Adrenal gland (tissue), 12 donors: Measurements from ENCODE around the gene SPINT2. TPM values are rescaled to one million over a fixed set of nuclear protein-coding genes. Genes with fewer than 3 reads are reported as not detected.

Experiments used
- DNase-seq, 7 donors: peaks; one replicate each; pipeline ENCODE4 v3.0.0-alpha.2; 2019 to 2020
- H3K27ac ChIP-seq, 5 donors: fragments of 200-600 bp; sonication (generic) in 4 of 5; 1 replicate in 3 of 5; 2 replicates in 2 of 5; pipeline versions ENCODE4 v1.5.1 to v1.8.0; 2016 to 2020; ENCODE audit warnings: mild to moderate bottlenecking in 1 of 5
- H3K27me3 ChIP-seq: fragments of 200-600 bp; 2 replicates; pipeline ENCODE4 v1.8.0; 2021
- H3K36me3 ChIP-seq, 2 donors: fragments of 200-600 bp; replicated peaks in 1 of 2; 1 replicate in 1 of 2; 2 replicates in 1 of 2; pipeline versions ENCODE4 v1.5.1 to v1.8.0; 2018 to 2022
- H3K4me1 ChIP-seq, 2 donors: fragments of 200-600 bp; replicated peaks in 1 of 2; 1 replicate in 1 of 2; 2 replicates in 1 of 2; pipeline versions ENCODE4 v1.5.1 to v1.8.0; 2018 to 2021
- H3K4me3 ChIP-seq, 4 donors: fragments of 200-600 bp; sonication (generic) in 3 of 4; one replicate each; pipeline ENCODE4 v1.5.1; 2016 to 2018
- H3K9me3 ChIP-seq, 3 donors: fragments of 200-600 bp; sonication (generic) in 1 of 3; replicated peaks in 1 of 3; 1 replicate in 2 of 3; 2 replicates in 1 of 3; pipeline versions ENCODE4 v1.5.1 to v1.8.0; 2016 to 2021
- CTCF ChIP-seq, 6 experiments: fragments of 450-650 bp in 4 of 6; fragments of 200-600 bp in 2 of 6; sonication (generic) in 1 of 6; IDR thresholded peaks; 1 replicate in 5 of 6; 2 replicates in 1 of 6; pipeline versions ENCODE4 v1.5.1 to v1.8.0; 2016 to 2021; ENCODE audit warnings: antibody characterized with exemption in 6 of 6, mild to moderate bottlenecking in 2 of 6, moderate library complexity in 1 of 6
- POLR2A ChIP-seq, 2 donors: fragments of 450-650 bp; IDR thresholded peaks; one replicate each; pipeline ENCODE4 v1.6.1; 2017; ENCODE audit warnings: antibody characterized with exemption in 2 of 2, mild to moderate bottlenecking in 2 of 2, moderate library complexity in 1 of 2
- WGBS, 4 donors: extraction: QIAGEN DNeasy Blood & Tissue Kit in 2 of 4; methylation state at CpG; one replicate each; pipeline versions ENCODE4 v1.1.5 to v1.1.7; 2013 to 2017; 5-methylcytosine and 5-hydroxymethylcytosine counted together
- intact Hi-C, 2 donors: fragments of 100-400 bp; cut with DNase I; formaldehyde crosslinking; loops; one replicate each; pipeline versions ENCODE4 v1.14.1 to v1.15.0; 2022 to 2023
- polyA plus RNA-seq, 3 donors: library from polyadenylated mRNA; stranded (reverse); fragments of 200-250 nt in 2 of 3; fragments of 350-450 nt in 1 of 3; fragmentation: Illumina TruSeq in 1 of 3; extraction: RNeasy Lipid Tissue Mini Kit (QIAGEN cat#74804) in 1 of 3; gene quantifications; one replicate each; pipeline ENCODE4 v1.2.3, GENCODE V29; 2013 to 2014
- total RNA-seq, 9 donors: library from RNA; depleted of rRNA in 4 of 9; stranded (reverse); fragments of >200 nt in 4 of 9; fragments of 120-200 nt in 1 of 9; fragmentation: NEBNext Ultra II Directional in 1 of 9; extraction: Animal tissue kit (Norgen Biotek cat#: 25700) in 1 of 9; gene quantifications; one replicate each; pipeline versions ENCODE4 v1.1.0 to v1.2.4, GENCODE V29; 2013 to 2023
- donor health status: healthy with polysubstance abuse.
- donor health status: Bipolar disorder and iron deficiency.
- donor health status: DM: yes; HTN: yes; CAD: no.
- donor health status: DM: no; HTN: no; CAD: no.
- donor health status: DM: no; HTN: no; CAD: no.
- donor health status: DM: yes; HTN: yes; CAD: no.

The SPINT2 gene
- total and polyA plus RNA-seq, 12 donors: 33.4 to 233 (median 68.8) TPM

GRCh38 chr19:38219221-38219620 lies 45.2 kb upstream of the SPINT2 start:
- Histone ChIP-seq H3K9me3 (no peaks in the 10 kb centered on the region), H3K27me3 (peaks cover 17% of the 10 kb centered on the region), H3K4me3 (no peak overlapping the region), H3K27ac (no peak overlapping the region), H3K4me1 (peaks cover 4 to 7% of the 10 kb centered on the region in 2 donors), H3K36me3 (no peaks in the 10 kb centered on the region)
- TF ChIP-seq CTCF (IDR thresholded peaks at IDR 0.05) (no peak), POLR2A (IDR thresholded peaks at IDR 0.05) (no peak)
- WGBS, 4 donors: 85 to 94% (median 91%) methylated on average over 10 of the region's 10 CpGs
- DNase-seq: no peak
- intact Hi-C loops: no loop called here

GRCh38 chr19:38221421-38221820 lies 43.0 kb upstream of the SPINT2 start:
- Histone ChIP-seq H3K36me3 (no peaks in the 10 kb centered on the region), H3K9me3 (no peaks in the 10 kb centered on the region), H3K4me1 (peaks cover 5 to 8% of the 10 kb centered on the region in 2 donors), H3K27me3 (peaks cover 30% of the 10 kb centered on the region), H3K27ac (no peak overlapping the region), H3K4me3 (no peak overlapping the region)
- intact Hi-C loops: loop anchor here (5.0 to 10.0 kb wide), 2 partner anchors 304 to 317 kb away; partner anchors contain the start of genes SIPA1L3 (in 1 of the 2) and WDR87 (in 1 of the 2)
- 87 to 98% (median 93%) methylated on average over 4 to 6 of the region's 6 CpGs for WGBS, 4 donors
- DNase-seq: no peak
- TF ChIP-seq CTCF (IDR thresholded peaks at IDR 0.05): no peak

GRCh38 chr19:38221919-38222830 lies 42.2 kb upstream of the SPINT2 start:
- Histone ChIP-seq H3K4me1 (peaks cover 5 to 8% of the 10 kb centered on the region in 2 donors), H3K9me3 (no peaks in the 10 kb centered on the region), H3K27me3 (peaks cover 36% of the 10 kb centered on the region), H3K36me3 (no peaks in the 10 kb centered on the region), H3K27ac (no peak overlapping the region), H3K4me3 (no peak overlapping the region)
- TF ChIP-seq CTCF (IDR thresholded peaks at IDR 0.05): no peak
- no peak for TF ChIP-seq POLR2A (IDR thresholded peaks at IDR 0.05)
- WGBS, 4 donors: 66 to 89% (median 77%) methylated on average over 23 to 64 of the region's 64 CpGs
- intact Hi-C loops: loop anchor here (5.0 to 10.0 kb wide), 2 partner anchors 305 to 317 kb away; partner anchors contain the start of genes SIPA1L3 (in 1 of the 2) and WDR87 (in 1 of the 2)
- no peak for DNase-seq

GRCh38 chr19:38223119-38223523 lies 41.3 kb upstream of the SPINT2 start:
- WGBS, 4 donors: 89 to 96% (median 91%) methylated on average over 3 of the region's 3 CpGs
- TF ChIP-seq POLR2A (IDR thresholded peaks at IDR 0.05) (no peak), CTCF (IDR thresholded peaks at IDR 0.05) (no peak)
- no peak overlapping the region for H3K27ac ChIP-seq
- no peak overlapping the region for H3K4me3 ChIP-seq
- no peaks in the 10 kb centered on the region for H3K9me3 ChIP-seq
- intact Hi-C loops: loop anchor here (5.0 to 10.0 kb wide), 2 partner anchors 306 to 318 kb away; partner anchors contain the start of genes SIPA1L3 (in 1 of the 2) and WDR87 (in 1 of the 2)
- H3K27me3 ChIP-seq: peaks cover 45% of the 10 kb centered on the region
- H3K4me1 ChIP-seq: peaks cover 5 to 8% of the 10 kb centered on the region in 2 donors
- no peaks in the 10 kb centered on the region for H3K36me3 ChIP-seq
- no peak for DNase-seq
